DOHH2 (cell line): Measurements from ENCODE around the gene PRAMEF26.
"Not testable (repeated sequence)": the region's sequence is repeated elsewhere in the genome, so short reads cannot be mapped to it uniquely, and the experiment has no call there.

ENCODE experiments used
- CTCF ChIP-seq: fragments of 200-600 bp; sonication (generic); IDR thresholded peaks from one replicate; pipeline ENCODE4 v1.5.1; 2014; ENCODE audit warnings: antibody characterized with exemption, mild to moderate bottlenecking, low read depth, low read length; ENCODE audit not compliant: poor library complexity, severe bottlenecking
- EZH2phosphoT487 ChIP-seq: fragments of 200-600 bp; sonication (generic); IDR thresholded peaks from 2 replicates; pipeline ENCODE4 v1.6.1; 2017; ENCODE audit warnings: borderline replicate concordance, mild to moderate bottlenecking, antibody characterized with exemption, low read length, moderate library complexity, mixed read lengths

- not testable (repeated sequence) for TF ChIP-seq CTCF, EZH2phosphoT487
Measured at GRCh38 chr1:13165531-13165930, 9.7 kb upstream of the PRAMEF26 start, which contains the start of gene HNRNPCL4.
